GM12892 (cell line): ENCODE results near the gene GSTO2.

Source experiments
- POLR2A ChIP-seq: IDR thresholded peaks from 2 replicates; pipeline ENCODE4 v1.6.1; 2011; ENCODE audit warnings: low read depth, low read length, control low read depth
- POLR2AphosphoS5 ChIP-seq: IDR thresholded peaks from 2 replicates; pipeline ENCODE4 v1.6.1; 2011; ENCODE audit warnings: low read depth, low read length, control low read depth

- TF ChIP-seq POLR2AphosphoS5: no peak
- TF ChIP-seq POLR2A: no peak
Observed at GRCh38 chr10:104318326-104318725, 49.3 kb downstream of the GSTO2 start.
